ENCODE results near the gene ENTREP3. TPM values are rescaled to one million over a fixed set of nuclear protein-coding genes. Genes with fewer than 3 reads are reported as not detected.

ENTREP3 gene
- total RNA-seq, 1 donor from 2014 or later = 13.9 TPM

DNA sequence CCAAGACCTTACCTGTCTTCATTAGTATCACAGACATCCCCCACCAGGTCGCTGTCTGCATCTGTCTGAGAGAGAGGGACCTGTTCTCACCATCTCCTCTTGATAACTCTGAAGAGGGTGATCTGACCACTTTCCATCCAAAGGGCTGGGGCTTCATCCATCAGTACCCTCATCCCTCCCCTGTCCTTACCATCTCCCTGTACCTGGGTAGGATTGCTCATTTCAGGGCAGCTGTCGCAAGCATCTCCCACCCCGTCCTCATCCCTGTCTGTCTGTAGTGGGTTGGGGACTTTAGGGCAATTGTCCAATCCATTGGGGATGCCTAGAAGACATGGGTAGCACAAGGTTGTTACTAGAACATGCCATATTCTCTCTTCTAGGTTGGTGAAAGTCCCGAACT is 55.5 kb downstream of the ENTREP3 start:
- Histone ChIP-seq H3K4me1 (peaks cover 9% of the 10 kb centered on the region), H3K4me3 (no peak overlapping the region), H3K27me3 (ENCODE audit: low read depth) (no peaks in the 10 kb centered on the region), H3K9me3 (replicated peaks) (no peaks in the 10 kb centered on the region), H3K36me3 (no peaks in the 10 kb centered on the region), H3K27ac (replicated peaks) (no peak overlapping the region)
- no peak for DNase-seq
- intact Hi-C loops (cut with micrococcal nuclease) = no loop called here
- TF ChIP-seq, protein P1, sequence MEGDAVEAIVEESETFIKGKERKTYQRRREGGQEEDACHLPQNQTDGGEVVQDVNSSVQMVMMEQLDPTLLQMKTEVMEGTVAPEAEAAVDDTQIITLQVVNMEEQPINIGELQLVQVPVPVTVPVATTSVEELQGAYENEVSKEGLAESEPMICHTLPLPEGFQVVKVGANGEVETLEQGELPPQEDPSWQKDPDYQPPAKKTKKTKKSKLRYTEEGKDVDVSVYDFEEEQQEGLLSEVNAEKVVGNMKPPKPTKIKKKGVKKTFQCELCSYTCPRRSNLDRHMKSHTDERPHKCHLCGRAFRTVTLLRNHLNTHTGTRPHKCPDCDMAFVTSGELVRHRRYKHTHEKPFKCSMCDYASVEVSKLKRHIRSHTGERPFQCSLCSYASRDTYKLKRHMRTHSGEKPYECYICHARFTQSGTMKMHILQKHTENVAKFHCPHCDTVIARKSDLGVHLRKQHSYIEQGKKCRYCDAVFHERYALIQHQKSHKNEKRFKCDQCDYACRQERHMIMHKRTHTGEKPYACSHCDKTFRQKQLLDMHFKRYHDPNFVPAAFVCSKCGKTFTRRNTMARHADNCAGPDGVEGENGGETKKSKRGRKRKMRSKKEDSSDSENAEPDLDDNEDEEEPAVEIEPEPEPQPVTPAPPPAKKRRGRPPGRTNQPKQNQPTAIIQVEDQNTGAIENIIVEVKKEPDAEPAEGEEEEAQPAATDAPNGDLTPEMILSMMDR (IDR thresholded peaks at IDR 0.05; ENCODE audit: borderline replicate concordance) = no peak

DNA sequence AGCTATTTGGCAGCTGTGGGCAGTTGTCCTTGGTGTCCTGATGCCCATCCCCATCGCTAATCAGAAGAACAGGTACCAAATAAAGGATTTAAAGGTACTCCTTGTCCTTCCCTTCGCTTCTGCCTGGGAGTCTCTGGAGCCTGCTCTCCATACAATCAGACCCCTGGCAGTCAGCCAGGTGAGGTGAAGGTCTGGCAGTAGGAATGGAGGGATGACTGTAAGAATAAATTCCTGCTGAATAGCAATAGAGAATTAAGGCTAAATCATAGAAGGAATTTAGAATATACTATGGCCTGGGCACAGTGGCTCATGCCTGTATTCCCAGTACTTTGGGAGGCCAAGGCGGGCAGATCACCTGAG is 56.8 kb downstream of the ENTREP3 start:
- DNase-seq = no peak
- H3K36me3 ChIP-seq = no peaks in the 10 kb centered on the region

DNA sequence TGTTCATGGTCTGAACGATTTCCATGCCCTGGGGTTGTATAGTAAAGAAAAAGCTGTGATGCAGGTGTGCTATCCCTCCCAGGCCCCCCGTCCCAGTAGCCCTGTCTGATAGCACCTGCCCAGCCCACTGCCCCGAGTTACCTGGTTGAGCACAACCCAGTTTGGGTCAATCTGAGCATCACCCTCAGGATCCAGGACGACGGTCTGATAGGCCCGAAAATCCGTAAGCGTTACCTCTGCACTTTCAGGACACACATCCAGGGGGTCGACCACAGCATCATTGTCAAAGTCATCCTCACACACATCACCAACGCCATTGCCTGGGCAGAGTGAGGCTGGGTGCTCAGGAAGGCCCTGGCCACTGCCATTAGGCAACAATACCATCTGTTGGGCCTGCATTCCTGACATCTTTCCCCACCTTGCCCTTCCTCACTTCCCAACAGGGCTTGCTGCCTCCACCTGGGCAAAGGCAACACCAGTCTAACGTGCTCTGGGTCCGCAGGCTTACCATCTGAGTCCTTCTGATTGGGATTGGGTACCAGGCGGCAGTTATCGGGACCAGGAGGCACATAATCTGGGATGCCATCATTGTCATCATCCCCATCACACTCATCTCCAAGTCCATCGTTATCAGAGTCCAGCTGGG is 57.3 kb downstream of the ENTREP3 start:
- no peaks in the 10 kb centered on the region for H3K27me3 ChIP-seq (ENCODE audit: low read depth)
- no peaks in the 10 kb centered on the region for H3K36me3 ChIP-seq
- H3K9me3 ChIP-seq (replicated peaks) = no peaks in the 10 kb centered on the region
- DNase-seq = no peak
- H3K4me3 ChIP-seq = no peak overlapping the region
- H3K4me1 ChIP-seq = peaks cover 25% of the 10 kb centered on the region
- intact Hi-C loops (cut with micrococcal nuclease) = no loop called here
- TF ChIP-seq, protein P1 (IDR thresholded peaks at IDR 0.05; ENCODE audit: borderline replicate concordance) = no peak
- no peak overlapping the region for H3K27ac ChIP-seq (replicated peaks)

More for the DNA sequence above, 56.8 kb downstream of the ENTREP3 start:
- no peak overlapping the region for H3K27ac ChIP-seq (replicated peaks)
- peaks cover 21% of the 10 kb centered on the region for H3K4me1 ChIP-seq
- no peaks in the 10 kb centered on the region for H3K27me3 ChIP-seq (ENCODE audit: low read depth)
- H3K4me3 ChIP-seq = no peak overlapping the region
- no peaks in the 10 kb centered on the region for H3K9me3 ChIP-seq (replicated peaks)
- TF ChIP-seq, protein P1 (IDR thresholded peaks at IDR 0.05; ENCODE audit: borderline replicate concordance) = no peak
- intact Hi-C loops (cut with micrococcal nuclease) = no loop called here

Other genes starting within 250 kb of the ENTREP3 start
- not detected for gene DCST2, start 221.7 kb downstream of the ENTREP3 start, total RNA-seq
- gene DCST1, start 221.7 kb downstream of the ENTREP3 start, total RNA-seq = not detected
- gene ADAM15, start 204.2 kb downstream of the ENTREP3 start, total RNA-seq = 82.1 TPM
- 1.7 TPM for gene EFNA4, start 191.7 kb downstream of the ENTREP3 start, total RNA-seq
- 0.71 TPM for gene EFNA3, start 176.6 kb downstream of the ENTREP3 start, total RNA-seq
- gene EFNA1, start 127.6 kb downstream of the ENTREP3 start, total RNA-seq = 42.9 TPM
- 8.2 TPM for gene SLC50A1, start 119.6 kb downstream of the ENTREP3 start, total RNA-seq
- 54.5 TPM for gene DPM3, start 115.0 kb downstream of the ENTREP3 start, total RNA-seq
- gene KRTCAP2, start 82.2 kb downstream of the ENTREP3 start, total RNA-seq = 113 TPM
- 0.11 TPM for gene TRIM46, start 81.6 kb downstream of the ENTREP3 start, total RNA-seq
- 7.2 TPM for gene THBS3, start 47.6 kb downstream of the ENTREP3 start, total RNA-seq
- gene MTX1, start 46.8 kb downstream of the ENTREP3 start, total RNA-seq = 18.0 TPM
- gene SCAMP3, start 6.9 kb upstream of the ENTREP3 start, total RNA-seq = 57.1 TPM
- 18.1 TPM for gene CLK2, start 18.0 kb upstream of the ENTREP3 start, total RNA-seq
- gene HCN3, start 22.0 kb upstream of the ENTREP3 start, total RNA-seq = 1.2 TPM
- not detected for gene PKLR, start 46.0 kb upstream of the ENTREP3 start, total RNA-seq
- gene FDPS, start 53.4 kb upstream of the ENTREP3 start, total RNA-seq = 75.0 TPM
- gene RUSC1, start 65.4 kb upstream of the ENTREP3 start, total RNA-seq = 18.0 TPM

Data from left ventricle myocardium inferior (tissue), 1 donor.